HG03135 (cell line): ENCODE data around the gene C1orf35.
A peak's percentile ranks its signal among the peaks of the same experiment; 100 is the strongest.

ENCODE experiments used
- ATAC-seq: cut with Tn5 transposase; IDR thresholded peaks from one replicate; pipeline ENCODE4 v1.9.1; 2021; ENCODE audit warnings: mild to moderate bottlenecking, moderate library complexity; ENCODE audit not compliant: unreplicated experiment

C1orf35 gene

DNA sequence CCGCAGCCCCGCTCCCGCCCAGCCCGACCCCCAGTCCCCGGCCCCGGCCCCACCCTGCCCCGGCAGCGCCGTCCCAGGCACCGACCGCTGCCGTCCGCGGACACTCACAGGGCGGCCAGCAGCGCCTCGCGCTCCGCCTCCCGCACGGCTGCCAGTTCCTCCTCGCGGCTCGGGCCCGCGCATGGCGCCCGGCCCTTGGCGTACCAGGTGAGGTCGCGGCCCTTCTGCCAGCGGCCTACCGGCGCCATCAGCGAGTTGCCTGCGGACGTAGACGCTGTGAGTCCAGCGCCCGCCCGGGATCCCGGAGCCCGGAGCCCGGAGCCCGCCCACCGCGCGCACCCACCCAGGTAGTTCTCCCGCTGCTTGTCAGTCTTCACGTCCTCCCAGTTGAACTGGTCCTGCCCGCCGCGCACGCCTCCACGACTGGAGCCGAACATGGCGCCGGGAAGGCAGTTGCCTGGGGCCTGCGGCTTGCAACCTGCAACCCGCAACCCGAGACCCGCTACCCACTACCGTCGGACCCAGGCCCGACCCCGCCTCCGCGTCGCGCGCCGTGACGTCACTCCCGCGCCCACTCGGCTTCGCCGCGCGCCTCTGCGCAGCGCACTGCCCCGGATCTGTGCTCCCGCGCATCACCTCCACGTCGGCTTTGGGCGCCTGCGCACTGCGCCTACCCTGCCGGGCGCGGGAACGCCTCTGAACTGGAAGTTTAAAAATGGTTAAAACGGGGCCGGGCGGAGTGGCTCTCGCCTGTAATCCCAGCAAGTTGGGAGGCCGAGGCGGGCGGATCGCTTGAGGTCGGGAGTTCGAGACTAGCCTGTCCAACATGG lies at the start of gene C1orf35:
TSS of gene C1orf35 (minus strand) at position 535 of the 830 bp plus-strand sequence. CDS start at position 437, 98 bp downstream.
- peak; percentile 68 for ATAC-seq

DNA sequence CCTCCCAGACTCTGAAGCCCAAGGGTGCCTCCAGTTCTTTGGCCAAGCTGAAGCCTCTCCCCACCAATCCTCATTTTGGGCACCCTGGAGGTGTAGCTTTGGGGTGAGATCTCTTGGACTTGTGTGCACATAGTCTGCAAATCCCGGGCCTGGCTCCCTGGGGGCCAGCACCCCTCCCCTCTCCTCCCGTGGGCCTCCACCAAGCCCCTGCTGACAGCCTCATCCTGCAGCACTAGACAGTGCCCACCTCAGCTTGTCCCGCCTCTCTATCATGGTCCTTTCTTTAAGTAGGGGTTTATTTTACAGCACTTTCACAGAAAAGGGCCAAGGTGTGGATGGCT lies 49.8 kb upstream of the C1orf35 start:
- no peak for ATAC-seq

DNA sequence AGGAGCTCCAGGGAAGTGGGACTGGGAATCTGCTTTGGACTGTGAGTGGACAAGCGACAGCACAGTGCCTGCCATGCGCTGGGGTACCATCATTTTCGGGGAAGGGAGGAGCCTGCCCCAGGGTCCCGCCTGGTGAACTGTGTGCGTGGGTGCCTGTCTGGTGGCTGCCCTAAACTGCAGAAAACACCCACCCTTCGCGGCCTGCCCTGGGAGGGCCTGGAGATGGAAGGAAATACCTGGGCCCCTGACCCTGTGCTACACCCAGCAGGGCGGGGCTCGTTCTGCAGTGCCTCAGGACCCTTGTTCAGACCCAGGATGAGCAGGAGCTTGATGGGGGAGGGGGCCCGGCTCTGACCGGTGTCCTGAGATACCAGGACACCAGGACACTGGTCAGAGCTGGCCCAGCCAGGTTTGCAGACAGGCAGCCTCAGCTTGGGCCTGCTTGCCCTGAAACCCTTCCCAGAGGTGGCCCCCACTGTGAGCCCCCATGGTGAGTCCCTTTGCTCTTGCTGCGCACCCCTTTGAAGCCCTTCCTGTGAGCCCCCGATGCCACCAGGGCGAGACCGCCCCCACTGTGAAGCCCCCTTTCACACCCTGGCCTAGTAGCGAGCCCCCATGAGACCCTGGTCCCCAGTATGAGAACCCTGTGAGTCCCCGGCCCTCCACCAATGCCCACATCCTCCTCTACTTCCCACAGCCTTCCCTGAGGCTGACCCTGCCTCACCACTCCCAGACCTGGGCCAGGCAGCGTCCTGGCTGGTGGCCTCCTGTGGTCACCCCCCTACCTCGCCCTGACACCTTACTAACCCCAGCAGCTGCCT lies 49.2 kb upstream of the C1orf35 start:
- no peak for ATAC-seq

DNA sequence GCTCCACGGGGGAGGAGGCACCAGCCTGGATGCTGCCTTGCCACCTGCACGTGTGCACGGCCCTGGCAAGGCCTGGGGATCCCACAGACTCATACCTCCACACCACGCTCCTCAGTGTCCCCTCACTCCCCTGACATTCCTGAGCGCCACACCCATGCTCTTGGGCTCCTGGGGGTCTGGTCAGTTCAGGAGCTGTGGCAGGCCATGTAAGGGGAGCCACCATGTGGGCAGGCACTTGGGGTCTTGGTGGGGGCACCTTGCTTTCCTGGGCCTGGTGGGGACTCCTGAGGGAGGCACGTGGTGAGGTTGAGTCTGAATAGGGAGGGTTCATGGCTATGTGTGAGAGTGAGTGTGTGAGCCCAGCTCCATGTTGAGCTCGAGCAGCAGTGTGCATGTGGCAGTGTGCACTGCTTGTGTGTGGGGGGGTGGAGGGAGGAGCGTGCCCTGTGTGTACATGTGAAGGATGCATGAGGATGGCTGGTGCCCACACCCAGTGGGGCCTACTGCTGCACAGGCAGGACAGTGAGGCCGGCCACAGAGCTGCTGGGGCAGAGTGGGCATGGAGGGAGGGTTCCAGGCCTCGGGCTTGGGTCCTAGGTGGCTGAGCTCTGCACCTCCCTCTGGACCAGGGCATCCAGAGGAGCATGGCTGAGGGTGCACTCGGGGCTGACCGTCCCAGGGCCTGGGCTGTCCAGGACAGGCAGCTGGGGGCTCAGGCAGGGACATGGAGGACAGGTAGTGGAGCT lies 48.2 kb upstream of the C1orf35 start:
- ATAC-seq = no peak

DNA sequence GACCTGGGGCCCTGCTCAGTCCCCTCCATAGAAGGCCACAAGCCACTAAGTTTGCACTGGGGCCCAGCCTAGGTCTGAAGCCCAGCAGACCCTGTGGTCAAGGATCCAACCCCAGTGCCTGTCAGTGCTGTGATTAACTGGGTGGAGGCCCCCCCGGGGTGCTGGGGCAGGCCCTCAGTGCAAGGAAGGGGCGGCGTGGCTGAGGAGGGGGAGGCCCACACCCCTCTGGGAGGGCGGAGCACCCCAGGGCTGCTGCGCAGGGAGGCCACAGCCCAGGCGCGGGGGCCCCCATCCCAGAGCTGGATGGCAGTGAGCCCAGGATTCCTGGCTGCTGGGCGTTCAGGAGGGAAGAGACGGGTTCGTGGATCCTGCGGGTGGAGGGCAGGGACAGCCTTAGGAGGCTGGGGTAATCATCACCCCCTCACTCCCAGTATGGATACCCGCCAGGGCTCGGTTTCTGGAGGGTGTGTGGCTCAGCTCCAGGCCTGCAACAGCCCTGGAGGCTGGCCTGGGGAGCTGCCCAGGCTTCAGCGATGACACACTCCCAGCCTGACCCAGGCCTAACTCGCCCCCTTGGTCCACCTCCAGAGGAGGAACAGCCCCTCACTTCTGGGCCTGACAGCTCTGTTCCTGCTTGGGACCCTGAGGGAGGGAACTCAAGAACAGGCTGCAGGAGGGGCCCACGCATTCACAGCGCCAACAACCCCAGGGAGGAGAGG lies 47.5 kb upstream of the C1orf35 start:
- no peak for ATAC-seq

DNA sequence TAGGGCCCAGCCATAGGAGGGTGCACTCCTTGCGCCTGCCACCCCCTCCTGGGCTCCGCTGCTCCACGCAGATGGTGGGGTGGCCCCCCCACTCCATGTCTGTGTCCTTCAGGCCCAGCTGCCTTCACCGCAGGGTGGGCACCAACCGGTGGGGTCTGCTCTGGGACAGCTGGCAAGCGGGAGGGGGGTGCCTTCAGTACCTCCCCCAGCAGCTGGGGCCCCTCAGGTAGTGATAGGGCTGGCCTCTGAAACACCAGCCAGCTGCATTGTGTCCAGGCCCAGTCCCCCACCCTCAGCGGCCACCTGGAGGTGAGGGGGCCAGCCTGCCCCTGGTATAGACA lies 47.0 kb upstream of the C1orf35 start:
- ATAC-seq = no peak

DNA sequence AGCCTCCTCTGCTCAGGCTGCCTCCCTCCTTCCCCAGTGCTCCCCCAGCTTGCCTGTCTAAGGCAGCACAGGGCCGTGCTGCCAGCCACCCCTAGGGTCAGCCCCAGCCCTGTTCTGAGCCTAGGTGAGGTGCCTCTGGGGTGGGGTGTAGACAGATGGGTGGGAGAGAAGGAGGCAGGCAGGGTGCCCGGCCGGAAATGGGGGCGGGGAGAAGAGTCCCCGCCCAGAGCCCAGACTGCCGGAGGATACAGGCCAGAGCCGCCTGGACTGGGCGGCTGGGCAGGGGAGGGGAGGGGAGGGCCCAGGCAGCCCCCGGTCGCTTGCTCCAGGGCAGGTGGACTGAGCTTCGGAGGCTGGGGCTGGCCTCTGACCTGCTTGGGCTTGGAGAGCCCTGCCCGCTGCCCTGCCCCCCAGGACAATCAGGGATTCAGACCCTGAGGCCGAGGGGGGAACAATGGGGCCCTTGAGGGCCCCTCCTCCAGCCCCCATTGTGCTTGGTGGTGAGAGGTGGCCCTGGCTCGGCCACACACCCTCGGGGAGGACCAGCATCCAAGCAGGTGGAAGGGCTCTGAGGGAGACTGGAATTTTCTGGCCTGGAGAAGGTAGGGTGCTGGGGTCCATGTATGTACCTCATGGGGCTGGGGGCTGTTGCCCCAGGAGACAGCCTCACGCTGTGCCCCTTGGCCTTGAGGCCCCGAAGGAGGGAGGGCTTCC lies 46.4 kb upstream of the C1orf35 start, which contains the start of gene GJC2:
TSS of gene GJC2 (plus strand) at position 525 of the 714 bp plus-strand sequence. CDS start 7,829 bp downstream, outside the sequence.
- no peak for ATAC-seq

DNA sequence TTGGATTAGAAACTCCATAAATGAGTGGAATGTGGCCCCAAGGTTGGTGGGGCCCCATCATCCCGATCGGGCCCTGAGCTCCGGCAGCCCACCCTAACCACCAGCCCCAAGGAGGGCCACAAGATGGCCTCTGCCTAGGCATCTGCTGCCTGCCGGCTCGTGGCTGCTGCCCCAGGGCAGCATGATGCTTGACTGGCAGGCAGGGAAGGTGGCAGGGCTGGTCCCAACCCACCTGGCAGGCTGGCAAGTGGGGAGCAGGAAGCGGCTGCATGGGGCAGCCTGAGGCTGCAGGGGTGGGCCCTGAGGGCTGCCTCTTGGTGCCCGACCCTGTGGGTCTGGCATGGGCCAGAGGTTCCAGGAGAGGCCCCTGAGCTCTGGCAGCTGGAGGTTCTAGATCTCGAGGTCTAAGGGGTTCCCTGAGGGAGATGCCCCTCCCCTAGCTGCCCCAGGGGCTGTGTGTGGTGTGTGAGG lies 45.8 kb upstream of the C1orf35 start:
- no peak for ATAC-seq

DNA sequence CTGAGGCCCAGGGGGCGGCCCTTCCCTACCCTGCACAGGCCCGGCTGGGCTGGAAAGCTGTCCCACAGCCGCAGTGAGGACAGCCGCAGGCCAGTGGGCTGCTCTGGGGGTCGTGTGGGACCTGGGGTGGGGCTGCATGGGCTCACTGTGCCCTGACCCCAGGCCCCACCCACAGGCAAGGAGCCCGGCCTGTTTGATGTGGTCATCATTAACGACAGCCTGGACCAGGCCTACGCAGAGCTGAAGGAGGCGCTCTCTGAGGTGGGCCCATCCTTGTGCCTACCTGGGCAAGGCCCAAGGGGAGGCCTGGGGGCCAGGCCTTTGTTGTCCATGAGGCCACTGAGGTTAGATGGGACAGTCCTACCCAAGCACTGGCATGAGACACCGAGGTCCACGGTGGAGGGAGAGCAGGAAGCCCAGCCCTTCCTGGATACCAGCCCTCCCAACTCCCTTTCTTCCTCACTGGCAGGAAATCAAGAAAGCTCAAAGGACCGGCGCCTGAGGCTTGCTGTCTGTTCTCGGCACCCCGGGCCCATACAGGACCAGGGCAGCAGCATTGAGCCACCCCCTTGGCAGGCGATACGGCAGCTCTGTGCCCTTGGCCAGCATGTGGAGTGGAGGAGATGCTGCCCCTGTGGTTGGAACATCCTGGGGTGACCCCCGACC lies 45.2 kb upstream of the C1orf35 start:
- ATAC-seq = no peak

DNA sequence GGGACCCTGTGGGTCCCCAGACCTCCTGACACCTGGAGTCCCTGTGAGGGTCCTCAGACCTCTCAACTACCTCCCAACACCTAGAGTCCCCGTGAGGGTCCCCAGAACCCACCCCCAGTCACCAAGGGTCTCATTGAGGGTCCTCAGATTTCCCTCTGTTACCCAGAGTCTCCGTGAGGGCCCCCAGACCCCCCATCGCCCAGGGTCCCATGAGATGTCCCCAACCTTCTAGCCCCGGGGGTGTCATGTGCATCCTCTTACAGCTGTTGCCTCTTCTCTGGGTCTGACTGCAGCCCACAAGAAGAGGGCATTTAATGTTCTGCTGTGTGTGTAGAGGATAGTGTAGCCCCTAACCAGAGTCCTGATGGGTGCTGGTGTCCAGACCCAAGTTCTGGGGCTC lies 44.6 kb upstream of the C1orf35 start:
- ATAC-seq = no peak

DNA sequence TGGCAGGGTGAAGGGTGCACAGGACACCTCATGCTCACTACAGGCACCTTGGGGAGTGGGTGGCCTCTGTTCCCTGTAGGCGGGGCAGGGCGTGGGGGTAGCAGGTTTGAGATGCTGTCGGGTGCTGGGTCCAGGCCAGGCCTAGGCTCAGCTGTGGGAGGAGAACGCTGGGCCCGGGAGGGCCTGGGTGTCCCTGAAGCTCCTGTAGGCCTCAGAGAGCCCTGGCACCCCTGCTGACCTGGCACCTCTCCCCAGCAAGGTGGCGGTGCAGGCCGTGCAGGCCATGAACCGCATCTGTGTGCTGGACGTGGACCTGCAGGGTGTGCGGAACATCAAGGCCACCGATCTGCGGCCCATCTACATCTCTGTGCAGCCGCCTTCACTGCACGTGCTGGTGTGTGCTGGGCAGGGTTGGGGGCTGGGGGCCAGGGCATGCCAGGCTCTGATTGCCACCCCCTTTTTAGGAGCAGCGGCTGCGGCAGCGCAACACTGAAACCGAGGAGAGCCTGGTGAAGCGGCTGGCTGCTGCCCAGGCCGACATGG lies 44.1 kb upstream of the C1orf35 start:
- no peak for ATAC-seq

DNA sequence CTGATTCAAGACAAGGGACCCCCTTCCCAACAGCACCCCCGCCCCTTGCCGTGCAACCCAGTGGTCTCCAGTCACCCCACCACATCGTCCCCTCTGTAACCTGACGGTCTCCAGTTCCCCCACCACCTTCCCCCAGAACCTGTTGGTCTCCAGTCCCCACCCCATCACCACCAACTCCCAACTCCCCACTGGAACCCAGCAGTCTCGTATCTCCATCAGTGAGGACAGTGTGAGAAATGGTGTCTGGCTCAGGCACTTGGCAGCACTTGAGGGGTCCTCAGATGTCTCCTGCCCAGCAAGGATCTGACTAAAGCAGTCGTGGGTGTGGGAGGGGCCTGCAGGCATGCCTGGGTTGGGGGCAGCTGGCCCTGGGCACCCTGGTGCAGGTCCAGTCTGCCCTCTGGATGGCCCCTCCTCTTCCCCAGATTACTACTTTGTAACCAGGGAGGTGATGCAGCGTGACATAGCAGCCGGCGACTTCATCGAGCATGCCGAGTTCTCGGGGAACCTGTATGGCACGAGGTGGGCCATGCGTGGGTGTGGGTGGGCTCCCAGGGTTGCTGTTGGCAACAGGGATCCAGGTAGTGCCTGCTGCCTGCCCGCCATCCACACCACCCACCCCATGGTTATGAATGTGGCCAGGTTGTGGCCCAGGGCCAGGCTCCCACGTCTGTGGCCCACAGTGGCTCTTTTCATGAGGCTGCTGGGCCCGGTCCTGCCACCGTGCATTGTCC lies 43.5 kb upstream of the C1orf35 start:
- no peak for ATAC-seq

DNA sequence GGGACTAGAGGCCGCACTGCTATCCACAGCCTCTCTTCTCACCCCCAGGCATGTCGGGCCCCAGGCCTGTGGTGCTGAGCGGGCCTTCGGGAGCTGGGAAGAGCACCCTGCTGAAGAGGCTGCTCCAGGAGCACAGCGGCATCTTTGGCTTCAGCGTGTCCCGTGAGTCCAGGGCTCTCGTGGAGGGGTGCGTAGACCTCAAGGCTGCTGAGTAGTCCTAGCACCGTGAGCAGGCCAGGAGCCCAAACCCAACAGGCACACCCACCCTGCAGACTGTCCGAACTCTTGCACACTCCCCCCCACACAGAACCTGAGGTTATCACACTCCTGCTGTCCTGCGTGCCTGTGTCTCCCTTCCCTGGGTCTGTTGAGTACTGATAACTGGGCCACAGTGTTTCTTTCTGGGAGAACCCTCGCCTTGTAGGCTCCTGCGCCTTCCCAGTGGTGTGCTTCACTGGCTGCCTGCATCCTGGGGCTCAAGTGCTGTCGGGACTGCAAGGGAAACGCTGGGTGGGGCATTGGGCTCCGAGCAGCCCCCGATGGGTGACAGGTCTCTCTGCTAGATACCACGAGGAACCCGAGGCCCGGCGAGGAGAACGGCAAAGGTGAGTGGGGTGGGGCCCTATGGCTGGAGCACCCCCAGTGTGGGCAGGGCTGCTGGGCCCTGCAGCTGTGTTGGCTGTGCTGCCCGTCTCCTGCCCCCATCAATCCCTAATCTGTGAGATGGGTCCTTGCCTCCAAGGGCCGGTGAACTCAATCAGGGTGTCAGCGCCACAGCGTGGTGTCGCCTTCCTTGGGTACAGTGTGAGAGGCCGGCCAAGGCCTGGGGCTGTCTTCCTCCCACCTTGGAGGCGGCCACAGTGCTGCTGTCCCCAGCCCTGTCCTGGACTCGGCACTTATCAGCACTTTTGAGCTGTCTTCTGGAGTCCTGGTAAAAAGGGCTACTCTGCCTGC lies 42.6 kb upstream of the C1orf35 start:
- no peak for ATAC-seq

DNA sequence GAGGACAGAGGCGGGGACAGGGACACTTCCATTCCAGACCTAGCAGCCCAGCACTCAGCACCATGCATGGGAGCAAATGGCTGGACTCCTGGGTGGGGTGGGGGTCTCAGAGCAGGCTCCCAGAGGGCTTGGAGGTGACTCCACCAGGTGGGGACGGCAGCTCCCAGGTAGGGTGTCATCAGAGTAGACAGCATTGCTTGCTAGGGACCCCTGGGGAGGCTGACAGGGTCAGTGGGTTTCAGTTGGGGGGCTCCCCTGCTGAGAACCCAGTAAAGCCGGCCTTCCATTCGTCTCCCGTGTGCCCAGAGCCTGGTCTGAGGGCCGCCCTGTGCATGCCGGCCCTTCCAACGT lies 41.8 kb upstream of the C1orf35 start:
- ATAC-seq = no peak

DNA sequence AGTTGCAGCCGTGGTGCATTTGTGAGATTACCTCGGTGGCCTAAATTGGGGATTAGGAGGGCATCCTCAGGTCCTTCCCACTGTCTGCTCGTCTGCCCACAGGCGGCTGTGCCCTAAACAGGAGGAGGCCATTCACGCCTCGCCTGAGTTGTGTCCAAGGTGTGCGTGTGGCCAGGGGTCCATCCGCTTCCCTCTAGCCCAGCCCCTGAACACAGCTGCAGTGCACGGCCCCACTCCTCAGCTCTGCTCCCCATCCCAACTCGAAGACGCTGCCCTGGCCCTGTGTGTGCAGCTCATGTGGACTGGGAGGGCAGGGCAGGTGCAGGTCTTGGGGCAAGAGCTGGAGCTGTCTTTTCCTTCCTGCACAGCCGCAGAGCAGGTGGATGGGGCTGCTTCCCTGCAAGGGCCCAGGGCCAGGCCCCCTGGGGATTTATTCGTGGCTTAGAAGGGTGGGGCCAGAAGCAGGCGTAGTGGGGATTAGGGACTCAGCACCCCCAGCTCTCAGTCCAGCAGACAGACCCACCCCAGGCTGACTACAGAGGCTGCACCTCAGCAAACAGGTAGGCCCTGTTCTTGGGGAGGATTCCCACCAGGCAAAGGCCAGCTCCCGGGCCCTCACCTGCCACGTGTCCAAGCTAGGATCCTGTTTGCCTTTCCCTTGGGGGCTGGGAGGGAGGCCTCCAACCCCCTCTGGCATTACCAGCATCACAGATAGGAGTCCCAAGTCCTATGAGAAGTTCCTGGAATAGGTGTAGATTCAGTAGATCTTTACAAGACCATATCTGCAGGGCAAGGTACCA lies 41.3 kb upstream of the C1orf35 start:
- no peak for ATAC-seq

DNA sequence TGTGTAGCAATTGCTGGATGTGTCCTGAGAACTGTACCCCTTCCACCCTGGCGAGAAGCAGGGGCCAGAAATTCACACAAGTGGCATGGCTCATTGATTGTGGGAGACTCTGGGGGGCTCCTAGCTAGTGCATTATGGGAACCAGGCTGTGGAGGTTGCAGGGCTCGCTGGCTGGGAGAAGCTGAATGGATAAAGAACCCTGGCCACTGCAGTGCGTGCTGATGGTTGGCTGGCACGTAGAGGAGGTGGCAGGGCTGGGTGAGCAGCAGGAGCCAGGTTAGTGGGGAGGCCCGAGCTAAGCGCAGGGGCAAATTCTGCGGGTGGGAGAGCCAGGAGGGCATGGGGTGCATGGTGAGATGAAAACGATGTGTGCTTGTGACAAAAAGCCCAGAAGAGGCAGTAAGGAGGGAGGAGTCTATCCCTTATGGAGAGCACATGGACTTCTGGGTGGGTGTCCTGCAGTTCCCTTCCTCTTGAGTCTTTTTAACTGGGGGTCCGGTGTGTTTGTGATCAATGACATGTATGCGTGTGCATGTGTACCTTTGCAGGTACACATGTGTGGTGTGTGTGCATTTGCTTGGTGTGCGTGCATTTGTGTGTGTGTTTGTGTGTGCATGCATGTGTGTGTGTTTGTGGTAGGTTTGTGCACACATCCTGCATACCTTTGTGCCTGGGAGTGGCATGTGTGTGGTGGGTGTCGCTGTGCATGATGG lies 40.5 kb upstream of the C1orf35 start:
- ATAC-seq = no peak
